Smooth muscle cell (in vitro differentiated cells): Measurements from ENCODE around the gene RBMS3. TPM values are rescaled to one million over a fixed set of nuclear protein-coding genes. Genes with fewer than 3 reads are reported as not detected.

Experiments used
- DNase-seq: peaks from one replicate; lab custom pipeline; 2025; ENCODE audit not compliant: unreplicated experiment; lab: John Stamatoyannopoulos, UW
- H2AFZ ChIP-seq: fragments of 200-600 bp; sonication (generic); 2 replicates; pipeline ENCODE4 v1.6.0; 2016; ENCODE audit warnings: antibody characterized with exemption, low read depth, mild to moderate bottlenecking
- H3F3A ChIP-seq: fragments of 200-600 bp; sonication (generic); 2 replicates; pipeline ENCODE4 v1.6.0; 2017; ENCODE audit warnings: antibody characterized with exemption, low read depth
- H3K27ac ChIP-seq: fragments of 200-600 bp; sonication (generic); 2 replicates; pipeline ENCODE4 v1.5.1; 2016; ENCODE audit warnings: low read depth, mild to moderate bottlenecking
- H3K27me3 ChIP-seq: fragments of 200-600 bp; sonication (generic); 2 replicates; pipeline ENCODE4 v1.6.1; 2016; ENCODE audit warnings: low read depth, mild to moderate bottlenecking
- H3K36me3 ChIP-seq: fragments of 200-600 bp; sonication (generic); 2 replicates; pipeline ENCODE4 v1.5.1; 2016; ENCODE audit warnings: low read depth
- H3K4me1 ChIP-seq: fragments of 200-600 bp; sonication (generic); 2 replicates; pipeline ENCODE4 v1.5.1; 2016; ENCODE audit warnings: low read depth
- H3K4me2 ChIP-seq: fragments of 200-600 bp; sonication (generic); 2 replicates; pipeline ENCODE4 v1.6.0; 2016; ENCODE audit warnings: mild to moderate bottlenecking
- H3K4me3 ChIP-seq: fragments of 200-600 bp; sonication (generic); 2 replicates; pipeline ENCODE4 v1.5.1; 2016; ENCODE audit warnings: mild to moderate bottlenecking
- H3K79me2 ChIP-seq: fragments of 200-600 bp; sonication (generic); 2 replicates; pipeline ENCODE4 v1.6.0; 2016; ENCODE audit warnings: low read depth, mild to moderate bottlenecking
- H3K9ac ChIP-seq: fragments of 200-600 bp; sonication (generic); 2 replicates; pipeline ENCODE4 v1.6.0; 2016; ENCODE audit warnings: low read depth
- H3K9me3 ChIP-seq: fragments of 200-600 bp; sonication (generic); replicated peaks from 2 replicates; pipeline ENCODE4 v1.5.1; 2016; ENCODE audit warnings: low read depth
- H4K20me1 ChIP-seq: fragments of 200-600 bp; sonication (generic); 2 replicates; pipeline ENCODE4 v1.6.0; 2016; ENCODE audit warnings: low read depth
- WGBS: methylation state at CpG from one replicate; pipeline ENCODE4 v1.1.7; 2016; ENCODE audit warnings: low lambda C conversion rate; 5-methylcytosine and 5-hydroxymethylcytosine counted together
- polyA plus RNA-seq: library from polyadenylated mRNA; unstranded; fragments of >200 nt; fragmentation: Nextera tagmentation; extraction: Ambion mirVana; gene quantifications from 2 replicates; pipeline ENCODE4 v1.2.1, GENCODE V29; 2016
- total RNA-seq: library from RNA; depleted of rRNA; stranded (reverse); fragments of >200 nt; gene quantifications from 2 replicates; pipeline ENCODE4 v1.2.3, GENCODE V29; 2014
- TF ChIP-seq, protein P1 (sequence below): fragments of 200-600 bp; sonication (generic); IDR thresholded peaks from 2 replicates; pipeline ENCODE4 v1.5.1; 2017; ENCODE audit warnings: borderline replicate concordance, mild to moderate bottlenecking, antibody characterized with exemption; ENCODE audit not compliant: insufficient read depth, poor library complexity, severe bottlenecking

Gene RBMS3
- total and polyA plus RNA-seq, 2 experiments from 2014 or later: 42.9 to 50.6 TPM

DNA sequence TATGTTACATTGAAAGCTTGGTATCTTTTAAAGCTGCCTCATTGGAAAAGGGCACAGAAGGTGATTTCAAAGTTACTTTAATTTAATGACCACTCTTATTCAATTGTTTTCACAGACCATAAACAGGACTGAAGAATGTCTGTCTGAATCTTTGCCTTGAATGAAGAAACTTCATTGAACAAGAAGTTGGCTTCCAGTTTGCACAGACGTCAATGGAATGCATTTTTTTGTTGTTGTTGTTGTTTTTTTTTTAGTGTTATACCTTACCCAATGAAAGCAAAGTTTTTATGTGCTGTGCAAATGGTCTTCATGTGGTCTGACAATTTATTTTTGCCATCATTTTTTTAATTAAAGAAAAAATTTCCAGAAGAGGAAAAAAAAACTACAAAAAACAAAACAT, 722.9 kb downstream of the RBMS3 start:
- H3K27me3 ChIP-seq: no peaks in the 10 kb centered on the region
- H4K20me1 ChIP-seq: no peaks in the 10 kb centered on the region
- no peaks in the 10 kb centered on the region for H3K36me3 ChIP-seq
- H3F3A ChIP-seq: peaks cover 12% of the 10 kb centered on the region
- no peak for DNase-seq
- peak overlapping the region; percentile 78 for H3K4me2 ChIP-seq
- H3K4me3 ChIP-seq: no peak overlapping the region
- H3K79me2 ChIP-seq: no peaks in the 10 kb centered on the region
- no peak overlapping the region for H2AFZ ChIP-seq
- peak overlapping the region; percentile 50 for H3K9ac ChIP-seq
- WGBS: 31% methylated on average over 1 of the region's 1 CpG
- H3K9me3 ChIP-seq: no peaks in the 10 kb centered on the region
- H3K27ac ChIP-seq: peak overlapping the region; percentile 85
- TF ChIP-seq, protein P1, sequence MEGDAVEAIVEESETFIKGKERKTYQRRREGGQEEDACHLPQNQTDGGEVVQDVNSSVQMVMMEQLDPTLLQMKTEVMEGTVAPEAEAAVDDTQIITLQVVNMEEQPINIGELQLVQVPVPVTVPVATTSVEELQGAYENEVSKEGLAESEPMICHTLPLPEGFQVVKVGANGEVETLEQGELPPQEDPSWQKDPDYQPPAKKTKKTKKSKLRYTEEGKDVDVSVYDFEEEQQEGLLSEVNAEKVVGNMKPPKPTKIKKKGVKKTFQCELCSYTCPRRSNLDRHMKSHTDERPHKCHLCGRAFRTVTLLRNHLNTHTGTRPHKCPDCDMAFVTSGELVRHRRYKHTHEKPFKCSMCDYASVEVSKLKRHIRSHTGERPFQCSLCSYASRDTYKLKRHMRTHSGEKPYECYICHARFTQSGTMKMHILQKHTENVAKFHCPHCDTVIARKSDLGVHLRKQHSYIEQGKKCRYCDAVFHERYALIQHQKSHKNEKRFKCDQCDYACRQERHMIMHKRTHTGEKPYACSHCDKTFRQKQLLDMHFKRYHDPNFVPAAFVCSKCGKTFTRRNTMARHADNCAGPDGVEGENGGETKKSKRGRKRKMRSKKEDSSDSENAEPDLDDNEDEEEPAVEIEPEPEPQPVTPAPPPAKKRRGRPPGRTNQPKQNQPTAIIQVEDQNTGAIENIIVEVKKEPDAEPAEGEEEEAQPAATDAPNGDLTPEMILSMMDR: no peak
- H3K4me1 ChIP-seq: peaks cover 10% of the 10 kb centered on the region

DNA sequence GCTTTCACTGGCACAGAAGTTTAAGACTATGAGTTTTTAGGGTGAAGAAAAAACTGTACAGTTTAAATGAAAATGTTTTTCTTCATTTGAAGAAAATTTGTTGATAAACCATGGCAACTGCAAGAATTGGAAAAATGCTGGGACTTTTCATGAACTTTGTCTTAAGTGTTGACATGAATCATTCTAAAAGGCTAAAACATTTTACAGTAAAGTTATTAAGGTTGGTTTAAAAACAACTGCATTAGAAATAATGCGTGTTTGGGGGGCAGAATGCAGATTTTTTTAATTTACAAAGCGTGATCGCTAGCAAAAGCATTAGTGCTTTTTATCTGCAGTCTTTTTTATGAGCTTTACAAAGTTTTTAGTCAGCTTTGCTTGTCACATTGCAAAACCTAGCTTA, 723.6 kb downstream of the RBMS3 start:
- DNase-seq: no peak

DNA sequence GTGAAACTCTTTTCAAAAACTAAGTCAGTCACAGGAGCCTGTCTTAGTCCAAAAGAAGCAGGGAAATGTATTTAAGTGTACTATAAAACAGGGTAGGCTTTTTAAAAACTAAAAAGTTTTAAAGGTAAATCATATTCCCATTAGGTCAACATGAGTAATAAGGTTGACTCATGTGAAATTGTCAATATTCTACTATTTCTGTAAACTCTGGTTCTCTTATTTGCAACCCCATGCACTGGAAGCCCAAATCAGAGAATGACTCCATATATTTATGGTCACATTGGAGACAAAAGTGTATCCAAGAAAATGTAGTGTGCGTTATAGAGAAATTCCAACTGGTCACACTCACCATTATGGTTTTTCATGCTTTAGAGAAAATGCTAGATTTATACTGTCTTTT, 725.2 kb downstream of the RBMS3 start:
- 90% methylated on average over 1 of the region's 1 CpG for WGBS

More for the DNA sequence above, 723.6 kb downstream of the RBMS3 start:
- 14% methylated on average over 3 of the region's 3 CpGs for WGBS
- Histone ChIP-seq H3K9me3 (no peaks in the 10 kb centered on the region), H3K4me1 (peaks cover 10% of the 10 kb centered on the region), H3K4me3 (peak overlapping the region; percentile 4), H3F3A (peaks cover 12% of the 10 kb centered on the region), H2AFZ (no peak overlapping the region), H3K36me3 (no peaks in the 10 kb centered on the region), H3K27ac (peak overlapping the region; percentile 85), H3K79me2 (no peaks in the 10 kb centered on the region), H3K4me2 (peak overlapping the region; percentile 78), H4K20me1 (no peaks in the 10 kb centered on the region), H3K9ac (peak overlapping the region; percentile 50), H3K27me3 (no peaks in the 10 kb centered on the region)
- TF ChIP-seq, protein P1: no peak

DNA sequence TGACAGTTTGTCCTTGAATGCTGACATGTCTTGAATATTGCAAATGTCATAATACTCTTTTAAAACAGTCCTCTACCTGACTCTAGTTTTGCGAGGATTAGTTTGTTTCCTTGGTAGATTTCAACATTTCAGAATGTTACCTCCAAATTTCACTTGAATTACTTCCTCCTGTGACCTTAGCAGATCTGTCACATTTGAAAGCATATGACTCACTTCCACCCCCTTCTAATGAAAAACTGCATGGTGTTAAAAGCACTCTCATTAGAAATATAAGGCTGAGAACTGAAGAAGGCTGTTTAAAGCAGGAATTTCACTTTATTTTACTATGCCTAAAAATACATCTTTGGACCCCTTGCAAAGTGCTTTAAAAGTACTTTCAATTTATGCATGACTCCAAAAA, 726.8 kb downstream of the RBMS3 start:
- TF ChIP-seq, protein P1: no peak
- Histone ChIP-seq H4K20me1 (no peaks in the 10 kb centered on the region), H3F3A (no peaks in the 10 kb centered on the region), H2AFZ (no peak overlapping the region), H3K9ac (no peak overlapping the region), H3K4me3 (no peak overlapping the region), H3K4me2 (no peak overlapping the region), H3K9me3 (no peaks in the 10 kb centered on the region), H3K27me3 (no peaks in the 10 kb centered on the region), H3K36me3 (no peaks in the 10 kb centered on the region), H3K79me2 (no peaks in the 10 kb centered on the region), H3K27ac (no peak overlapping the region), H3K4me1 (peaks cover 10% of the 10 kb centered on the region)
- no peak for DNase-seq
- WGBS: 91% methylated on average over 1 of the region's 1 CpG

More for the DNA sequence above, 725.2 kb downstream of the RBMS3 start:
- Histone ChIP-seq H3K36me3 (no peaks in the 10 kb centered on the region), H3K4me3 (no peak overlapping the region), H3K4me1 (peaks cover 10% of the 10 kb centered on the region), H3K27ac (no peak overlapping the region), H3K79me2 (no peaks in the 10 kb centered on the region), H3K27me3 (no peaks in the 10 kb centered on the region), H3F3A (peaks cover 6% of the 10 kb centered on the region), H3K4me2 (no peak overlapping the region), H4K20me1 (no peaks in the 10 kb centered on the region), H3K9ac (no peak overlapping the region), H3K9me3 (no peaks in the 10 kb centered on the region), H2AFZ (no peak overlapping the region)
- TF ChIP-seq, protein P1: no peak
- no peak for DNase-seq
